OCI-LY3 (cell line): Measurements from ENCODE around the gene MICALL2.

Experiments
- CTCF ChIP-seq: fragments of 200-600, 300-600 bp; sonication (generic); IDR thresholded peaks from 2 replicates; pipeline ENCODE4 v1.5.1; 2014; ENCODE audit warnings: antibody characterized with exemption, low read length, low read depth
- EZH2phosphoT487 ChIP-seq: fragments of 200-600 bp; shearing (Covaris generic); IDR thresholded peaks from 2 replicates; pipeline ENCODE4 v1.6.1; 2018; ENCODE audit warnings: antibody characterized with exemption, mixed run types, low read depth

GRCh38 chr7:1447112-1447511 lies 12.2 kb downstream of the MICALL2 start:
- TF ChIP-seq EZH2phosphoT487 (no peak), CTCF (no peak)
